Tibial nerve (tissue), 4 donors: ENCODE results near the gene HERC4. TPM values are rescaled to one million over a fixed set of nuclear protein-coding genes. Genes with fewer than 3 reads are reported as not detected.

Experiments used
- DNase-seq, 2 donors: peaks; one replicate each; pipeline ENCODE4 v3.0.0-alpha.2; 2019; ENCODE audit warnings: low spot score in 2 of 2
- H3K27ac ChIP-seq, 4 donors: fragments of 200-600 bp; sonication (generic) in 3 of 4; one replicate each; pipeline ENCODE4 v1.5.1; 2017 to 2019; ENCODE audit warnings: mild to moderate bottlenecking in 1 of 4
- H3K27me3 ChIP-seq, 2 donors: fragments of 200-600 bp; sonication (generic) in 1 of 2; one replicate each; pipeline versions ENCODE4 v1.5.1 to v1.6.0; 2017 to 2019
- H3K36me3 ChIP-seq, 3 donors: fragments of 200-600 bp; sonication (generic); one replicate each; pipeline ENCODE4 v1.5.1; 2018 to 2019
- H3K4me1 ChIP-seq, 4 donors: fragments of 200-600 bp; sonication (generic) in 3 of 4; one replicate each; pipeline ENCODE4 v1.5.1; 2017 to 2019
- H3K4me3 ChIP-seq, 4 donors: fragments of 200-600 bp; sonication (generic) in 3 of 4; one replicate each; pipeline ENCODE4 v1.5.1; 2017 to 2019; ENCODE audit warnings: mild to moderate bottlenecking in 1 of 4, moderate library complexity in 1 of 4
- H3K9me3 ChIP-seq, 4 donors: fragments of 200-600 bp; sonication (generic) in 3 of 4; one replicate each; pipeline ENCODE4 v1.5.1; 2017 to 2019
- CTCF ChIP-seq, 5 experiments: fragments of 200-600 bp in 3 of 5; fragments of 450-650 bp in 2 of 5; sonication (generic) in 3 of 5; IDR thresholded peaks; one replicate each; pipeline ENCODE4 v1.5.1; 2016 to 2019; ENCODE audit warnings: antibody characterized with exemption in 5 of 5, mild to moderate bottlenecking in 3 of 5, moderate library complexity in 2 of 5
- EP300 ChIP-seq, 2 donors: sonication (generic); formaldehyde crosslinking; IDR thresholded peaks; one replicate each; pipeline ENCODE4 v1.6.1; 2017; ENCODE audit warnings: antibody characterized with exemption in 2 of 2, mild to moderate bottlenecking in 1 of 2
- POLR2A ChIP-seq, 2 donors: fragments of 450-650 bp; IDR thresholded peaks; one replicate each; pipeline ENCODE4 v1.6.1; 2017; ENCODE audit warnings: antibody characterized with exemption in 2 of 2, mild to moderate bottlenecking in 2 of 2, moderate library complexity in 2 of 2
- WGBS, 2 donors: methylation state at CpG; one replicate each; pipeline ENCODE4 v1.1.5; 2018; 5-methylcytosine and 5-hydroxymethylcytosine counted together
- total RNA-seq, 4 donors: library from RNA; depleted of rRNA; stranded (reverse); fragments of >200 nt; gene quantifications; one replicate each; pipeline ENCODE4 v1.1.0, GENCODE V29; 2016

Gene HERC4
- total RNA-seq, 4 donors from 2014 or later, result 38.1 to 57.0 (median 54.1) TPM

- Histone ChIP-seq H3K4me3 (no peak overlapping the region), H3K27me3 (no peaks in the 10 kb centered on the region), H3K9me3 (no peaks in the 10 kb centered on the region), H3K4me1 (no peaks in the 10 kb centered on the region), H3K27ac (no peak overlapping the region), H3K36me3 (peaks cover 0 to 49% (median 0%) of the 10 kb centered on the region in 3 donors)
- DNase-seq, result no peak
- 93 to 97% methylated on average over 5 of the region's 5 CpGs for WGBS, 2 donors
- TF ChIP-seq EP300 (IDR thresholded peaks at IDR 0.05) (no peak), POLR2A (IDR thresholded peaks at IDR 0.05) (no peak), CTCF (IDR thresholded peaks at IDR 0.05) (no peak)
Observed at GRCh38 chr10:67923551-67923950, 151.5 kb downstream of the HERC4 start.

GRCh38 chr10:67921065-67921464 is 154.0 kb downstream of the HERC4 start:
- H3K27ac ChIP-seq, result no peak overlapping the region
- H3K36me3 ChIP-seq, result peaks cover 0 to 49% (median 0%) of the 10 kb centered on the region in 3 donors
- no peaks in the 10 kb centered on the region for H3K4me1 ChIP-seq
- 90 to 91% methylated on average over 1 of the region's 1 CpG for WGBS, 2 donors
- no peaks in the 10 kb centered on the region for H3K9me3 ChIP-seq
- no peak overlapping the region for H3K4me3 ChIP-seq
- no peak for TF ChIP-seq CTCF (IDR thresholded peaks at IDR 0.05)
- TF ChIP-seq POLR2A (IDR thresholded peaks at IDR 0.05), result no peak
- no peak for TF ChIP-seq EP300 (IDR thresholded peaks at IDR 0.05)
- H3K27me3 ChIP-seq, result no peaks in the 10 kb centered on the region
- DNase-seq, result no peak

- WGBS, 2 donors, result 54 to 63% methylated on average over 1 of the region's 1 CpG
- TF ChIP-seq CTCF (IDR thresholded peaks at IDR 0.05) (no peak), POLR2A (IDR thresholded peaks at IDR 0.05) (no peak), EP300 (IDR thresholded peaks at IDR 0.05) (no peak)
- peaks cover 0 to 69% (median 0%) of the 10 kb centered on the region in 3 donors for H3K36me3 ChIP-seq
- H3K27me3 ChIP-seq, result no peaks in the 10 kb centered on the region
- no peaks in the 10 kb centered on the region for H3K9me3 ChIP-seq
- no peaks in the 10 kb centered on the region for H3K4me1 ChIP-seq
- H3K27ac ChIP-seq, result no peak overlapping the region
- no peak overlapping the region for H3K4me3 ChIP-seq
- DNase-seq, result no peak
Observed at GRCh38 chr10:67917679-67918078, 157.4 kb downstream of the HERC4 start.

GRCh38 chr10:67917169-67917568 is 157.9 kb downstream of the HERC4 start:
- Histone ChIP-seq H3K4me1 (no peaks in the 10 kb centered on the region), H3K27me3 (no peaks in the 10 kb centered on the region), H3K4me3 (no peak overlapping the region), H3K9me3 (no peaks in the 10 kb centered on the region), H3K27ac (no peak overlapping the region), H3K36me3 (peaks cover 0 to 74% (median 0%) of the 10 kb centered on the region in 3 donors)
- DNase-seq, result no peak
- TF ChIP-seq POLR2A (IDR thresholded peaks at IDR 0.05) (no peak), EP300 (IDR thresholded peaks at IDR 0.05) (no peak), CTCF (IDR thresholded peaks at IDR 0.05) (no peak)
- 76 to 79% methylated on average over 2 of the region's 2 CpGs for WGBS, 2 donors

- no peaks in the 10 kb centered on the region for H3K9me3 ChIP-seq
- DNase-seq, result no peak
- no peaks in the 10 kb centered on the region for H3K4me1 ChIP-seq
- TF ChIP-seq EP300 (IDR thresholded peaks at IDR 0.05) (no peak), POLR2A (IDR thresholded peaks at IDR 0.05) (no peak), CTCF (IDR thresholded peaks at IDR 0.05) (no peak)
- H3K4me3 ChIP-seq, result no peak overlapping the region
- H3K27ac ChIP-seq, result no peak overlapping the region
- WGBS, 2 donors, result 94% methylated on average over 8 of the region's 8 CpGs
- peaks cover 0 to 94% (median 0%) of the 10 kb centered on the region in 3 donors for H3K36me3 ChIP-seq
- no peaks in the 10 kb centered on the region for H3K27me3 ChIP-seq
Observed at GRCh38 chr10:67914777-67915340, 160.2 kb downstream of the HERC4 start.
